Activated CD8-positive, alpha-beta T cell treated with anti-CD3 and anti-CD28 coated beads, Interleukin-2, amount 10 ng/mL, durations not matched to agents 7 days and 5 days (primary cell): ENCODE data around the gene SMOC2. TPM values are rescaled to one million over a fixed set of nuclear protein-coding genes. Genes with fewer than 3 reads are reported as not detected.
"Not testable (repeated sequence)": the region's sequence is repeated elsewhere in the genome, so short reads cannot be mapped to it uniquely, and the experiment has no call there.

Experiments
- ATAC-seq: fragments of 150-1000 bp; cut with Tn5 transposase; one replicate; pipeline ENCODE4 v1.10.0; 2021; ENCODE audit warnings: moderate library complexity
- CTCF ChIA-PET: fragments of 350-600 bp; sonication (Branson Sonifier 250); formaldehyde crosslinking; loops from one replicate; lab custom pipeline; 2021; ENCODE audit warnings: antibody characterized with exemption; lab: Charles Lee
- POLR2A ChIA-PET: fragments of 350-600 bp; sonication (Branson Sonifier 250); formaldehyde crosslinking; loops from one replicate; lab custom pipeline; 2021; ENCODE audit warnings: antibody characterized with exemption; lab: Charles Lee
- DNase-seq: peaks from one replicate; pipeline ENCODE4 v3.0.0-alpha.2; 2020
- H3K27ac Mint-ChIP-seq: one replicate; pipeline ENCODE4 v1.8.0; 2021; ENCODE audit warnings: mild to moderate bottlenecking, mixed read lengths
- H3K27me3 Mint-ChIP-seq: one replicate; pipeline ENCODE4 v1.8.0; 2021; ENCODE audit warnings: low read depth, mixed read lengths
- H3K36me3 Mint-ChIP-seq: one replicate; pipeline ENCODE4 v1.8.0; 2021; ENCODE audit warnings: low read depth, mixed read lengths
- H3K4me1 Mint-ChIP-seq: one replicate; pipeline ENCODE4 v1.8.0; 2021; ENCODE audit warnings: low read depth, mixed read lengths
- H3K4me3 Mint-ChIP-seq: one replicate; pipeline ENCODE4 v1.8.0; 2021; ENCODE audit warnings: mild to moderate bottlenecking, mixed read lengths
- H3K9me3 Mint-ChIP-seq: one replicate; pipeline ENCODE4 v1.8.0; 2022; ENCODE audit warnings: mixed read lengths; ENCODE audit not compliant: insufficient read depth
- total RNA-seq, 2 experiments: library from RNA; stranded (reverse); gene quantifications; one replicate each; pipeline ENCODE4 v1.2.3, GENCODE V29; 2021

SMOC2 gene
- total RNA-seq, 2 experiments from 2014 or later: not detected

DNA sequence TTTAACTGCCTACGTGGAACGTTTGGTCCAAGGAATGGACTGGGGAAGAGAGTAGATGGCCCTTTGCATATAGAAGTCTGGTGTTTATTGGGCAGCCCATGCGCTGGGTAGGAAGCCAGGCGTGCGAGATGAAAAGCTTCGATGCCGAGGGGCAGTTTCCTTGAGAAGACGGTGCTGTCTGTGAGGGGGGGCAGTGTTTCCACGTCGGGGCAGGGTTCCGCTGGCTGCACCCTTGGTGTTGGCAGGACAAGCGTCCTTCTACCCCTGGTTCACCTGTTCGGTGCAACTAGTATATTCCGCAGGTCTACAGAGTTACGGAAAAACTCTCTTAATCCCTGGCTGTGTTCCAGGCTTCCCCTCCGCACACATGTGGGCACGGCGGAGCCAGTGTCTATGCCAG, 88.2 kb downstream of the SMOC2 start:
- Mint-ChIP-seq H3K27me3 (no peaks in the 10 kb centered on the region), H3K36me3 (no peaks in the 10 kb centered on the region), H3K4me1 (no peaks in the 10 kb centered on the region)

DNA sequence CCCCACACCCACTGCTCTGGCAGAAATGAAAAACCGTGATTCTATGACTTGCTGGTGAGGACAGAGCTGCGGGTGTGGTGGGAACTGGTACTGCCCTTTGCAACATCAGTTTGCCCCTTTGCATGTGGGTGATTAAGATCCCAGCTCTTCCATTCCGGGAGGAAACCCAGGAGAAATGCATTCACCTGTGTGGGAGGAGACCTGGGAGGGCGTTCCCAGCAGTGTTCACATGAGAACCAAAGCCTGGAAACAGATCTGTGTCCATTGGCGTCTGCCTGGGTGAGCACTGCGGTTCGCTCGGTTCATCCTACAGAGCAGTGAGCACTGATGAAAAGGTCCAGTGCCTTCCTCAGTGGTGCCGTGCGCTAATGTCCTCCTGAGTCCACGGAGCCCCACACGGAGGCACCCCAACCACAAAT, 89.7 kb downstream of the SMOC2 start:
- no peak for DNase-seq
- Mint-ChIP-seq H3K4me1 (no peaks in the 10 kb centered on the region), H3K4me3 (no peak overlapping the region), H3K9me3 (no peaks in the 10 kb centered on the region), H3K27me3 (no peaks in the 10 kb centered on the region), H3K36me3 (no peaks in the 10 kb centered on the region), H3K27ac (no peak overlapping the region)
- ChIA-PET CTCF (no interaction called here), POLR2A (no interaction called here)
- ATAC-seq: no peak

More for the DNA sequence above, 88.2 kb downstream of the SMOC2 start:
- H3K27ac Mint-ChIP-seq: no peak overlapping the region
- POLR2A ChIA-PET: no interaction called here
- no peak overlapping the region for H3K4me3 Mint-ChIP-seq
- no peaks in the 10 kb centered on the region for H3K9me3 Mint-ChIP-seq
- no peak for DNase-seq
- ATAC-seq: no peak
- CTCF ChIA-PET: no interaction called here

DNA sequence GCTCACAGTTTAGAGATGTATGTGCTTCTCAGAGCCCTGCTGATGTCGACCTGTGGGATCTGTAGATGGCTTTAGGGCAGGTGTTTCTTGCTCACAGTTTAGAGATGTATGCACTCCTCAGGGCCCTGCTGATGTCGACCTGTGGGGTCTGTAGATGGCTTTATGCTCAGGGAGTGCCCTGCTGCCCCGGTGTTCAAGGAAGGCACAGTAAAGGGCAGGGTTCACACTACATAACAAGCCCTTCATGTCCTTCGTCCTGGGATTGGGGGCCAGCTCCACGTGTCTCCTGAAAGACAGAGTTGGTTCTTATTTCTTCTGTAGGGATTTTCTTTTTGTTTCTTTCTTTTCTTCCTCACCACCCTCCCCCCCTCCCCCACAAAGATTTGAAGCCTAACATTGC, 91.1 kb downstream of the SMOC2 start:
- ChIA-PET CTCF (no interaction called here), POLR2A (no interaction called here)
- Mint-ChIP-seq H3K27me3 (no peaks in the 10 kb centered on the region), H3K27ac (no peak overlapping the region), H3K4me1 (no peaks in the 10 kb centered on the region), H3K9me3 (no peaks in the 10 kb centered on the region), H3K4me3 (no peak overlapping the region), H3K36me3 (no peaks in the 10 kb centered on the region)
- ATAC-seq (no peak), DNase-seq (no peak)

DNA sequence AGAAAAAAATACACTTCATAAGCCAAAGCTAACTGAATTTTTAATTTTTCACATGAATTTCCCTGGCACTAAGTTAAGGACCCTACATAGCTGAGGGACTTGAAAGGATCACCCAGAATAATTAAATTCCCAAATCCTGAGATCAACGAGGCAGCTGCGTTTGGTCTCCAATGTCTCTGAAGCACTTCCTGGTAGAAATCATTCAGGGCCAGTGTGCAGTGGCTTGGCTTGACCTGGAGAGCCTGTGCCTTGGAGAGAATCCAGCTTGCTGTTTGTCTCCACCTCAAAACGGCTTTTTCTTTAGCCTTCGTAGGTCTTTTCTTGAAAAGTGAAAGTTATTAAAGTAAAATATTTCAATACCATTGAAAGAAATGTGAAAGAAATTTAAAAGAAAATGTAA, 92.4 kb downstream of the SMOC2 start:
- POLR2A ChIA-PET: no interaction called here
- H3K27me3 Mint-ChIP-seq: no peaks in the 10 kb centered on the region

DNA sequence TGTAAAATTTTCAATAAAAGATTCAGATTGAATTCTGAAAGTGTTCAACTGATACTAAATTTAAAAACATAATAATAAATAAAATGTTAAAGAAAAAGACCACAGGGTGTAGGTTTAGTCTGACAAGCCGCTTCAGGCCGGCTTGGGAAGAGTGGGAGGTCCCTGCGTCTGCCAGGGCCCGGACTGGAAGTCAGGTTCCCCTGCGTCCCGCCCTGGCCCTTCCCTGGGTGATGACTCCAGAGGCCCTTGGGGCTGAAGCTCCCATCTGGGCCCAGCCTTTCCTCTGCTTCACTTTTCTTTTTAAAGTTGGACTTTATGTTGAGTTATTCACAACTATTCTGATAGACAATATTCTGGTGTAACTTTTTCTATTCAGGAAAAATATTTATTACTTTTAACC, 93.3 kb downstream of the SMOC2 start:
- H3K4me1 Mint-ChIP-seq: no peaks in the 10 kb centered on the region
- CTCF ChIA-PET: no interaction called here
- H3K27ac Mint-ChIP-seq: no peak overlapping the region
- DNase-seq (no peak), ATAC-seq (no peak)
- H3K36me3 Mint-ChIP-seq: no peaks in the 10 kb centered on the region
- no peaks in the 10 kb centered on the region for H3K27me3 Mint-ChIP-seq
- POLR2A ChIA-PET: no interaction called here
- H3K9me3 Mint-ChIP-seq: no peaks in the 10 kb centered on the region
- H3K4me3 Mint-ChIP-seq: no peak overlapping the region

More for the DNA sequence above, 92.4 kb downstream of the SMOC2 start:
- no peak for ATAC-seq
- no peak for DNase-seq
- Mint-ChIP-seq H3K36me3 (no peaks in the 10 kb centered on the region), H3K27ac (no peak overlapping the region), H3K4me1 (no peaks in the 10 kb centered on the region), H3K9me3 (no peaks in the 10 kb centered on the region), H3K4me3 (no peak overlapping the region)
- CTCF ChIA-PET: no interaction called here

DNA sequence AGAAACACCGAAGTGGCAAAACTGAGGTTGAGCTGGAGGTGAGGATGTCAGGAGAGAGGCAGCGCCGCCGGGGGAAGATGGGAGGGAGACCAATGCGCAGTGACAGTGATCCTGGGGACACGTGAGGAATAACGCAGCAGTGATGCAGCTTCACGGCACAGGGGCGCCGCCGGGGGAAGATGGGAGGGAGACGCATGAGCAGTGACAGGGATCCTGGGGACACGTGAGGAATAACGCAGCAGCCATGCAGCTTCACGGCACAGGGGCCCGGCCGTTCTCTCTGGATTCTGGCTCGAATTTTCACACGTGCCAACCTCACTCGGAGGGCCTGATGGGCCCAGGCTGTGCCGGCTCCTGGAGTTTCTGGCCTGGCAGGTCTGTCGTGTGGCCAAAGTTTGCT, 94.7 kb downstream of the SMOC2 start:
- no peaks in the 10 kb centered on the region for H3K4me1 Mint-ChIP-seq
- H3K9me3 Mint-ChIP-seq: no peaks in the 10 kb centered on the region
- H3K4me3 Mint-ChIP-seq: no peak overlapping the region
- no peak overlapping the region for H3K27ac Mint-ChIP-seq
- POLR2A ChIA-PET: no interaction called here
- ATAC-seq (no peak), DNase-seq (no peak)
- no peaks in the 10 kb centered on the region for H3K36me3 Mint-ChIP-seq
- CTCF ChIA-PET: no interaction called here
- no peaks in the 10 kb centered on the region for H3K27me3 Mint-ChIP-seq

DNA sequence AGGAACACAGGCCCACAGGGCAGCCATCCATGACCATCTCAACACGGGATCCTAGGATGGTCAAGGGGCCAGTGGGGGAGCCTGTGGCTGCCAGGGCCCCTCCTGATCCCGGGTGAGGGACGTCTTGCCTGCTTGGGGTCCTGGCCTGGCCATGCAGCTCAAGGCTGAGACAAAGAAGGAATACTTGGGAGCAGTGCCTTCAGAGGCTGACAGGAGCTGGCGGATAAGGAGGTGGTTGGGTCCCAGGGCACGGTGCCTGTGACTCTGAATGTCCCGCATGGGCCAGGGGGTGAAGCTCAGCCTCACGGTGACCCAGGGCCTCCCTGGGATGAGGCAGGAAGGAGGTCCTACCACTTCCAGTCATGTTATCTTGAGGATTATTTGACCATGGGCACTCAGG, 95.2 kb downstream of the SMOC2 start:
- no peaks in the 10 kb centered on the region for H3K36me3 Mint-ChIP-seq
- H3K4me3 Mint-ChIP-seq: no peak overlapping the region
- no peak for ATAC-seq
- H3K9me3 Mint-ChIP-seq: no peaks in the 10 kb centered on the region
- ChIA-PET POLR2A (no interaction called here), CTCF (interaction anchor here (0.6 kb wide), 1 partner anchor 1271 kb away, joined by 3 read pairs; no protein-coding TSS in a partner anchor)
- H3K27ac Mint-ChIP-seq: no peak overlapping the region
- DNase-seq: no peak
- H3K4me1 Mint-ChIP-seq: no peaks in the 10 kb centered on the region
- no peaks in the 10 kb centered on the region for H3K27me3 Mint-ChIP-seq

DNA sequence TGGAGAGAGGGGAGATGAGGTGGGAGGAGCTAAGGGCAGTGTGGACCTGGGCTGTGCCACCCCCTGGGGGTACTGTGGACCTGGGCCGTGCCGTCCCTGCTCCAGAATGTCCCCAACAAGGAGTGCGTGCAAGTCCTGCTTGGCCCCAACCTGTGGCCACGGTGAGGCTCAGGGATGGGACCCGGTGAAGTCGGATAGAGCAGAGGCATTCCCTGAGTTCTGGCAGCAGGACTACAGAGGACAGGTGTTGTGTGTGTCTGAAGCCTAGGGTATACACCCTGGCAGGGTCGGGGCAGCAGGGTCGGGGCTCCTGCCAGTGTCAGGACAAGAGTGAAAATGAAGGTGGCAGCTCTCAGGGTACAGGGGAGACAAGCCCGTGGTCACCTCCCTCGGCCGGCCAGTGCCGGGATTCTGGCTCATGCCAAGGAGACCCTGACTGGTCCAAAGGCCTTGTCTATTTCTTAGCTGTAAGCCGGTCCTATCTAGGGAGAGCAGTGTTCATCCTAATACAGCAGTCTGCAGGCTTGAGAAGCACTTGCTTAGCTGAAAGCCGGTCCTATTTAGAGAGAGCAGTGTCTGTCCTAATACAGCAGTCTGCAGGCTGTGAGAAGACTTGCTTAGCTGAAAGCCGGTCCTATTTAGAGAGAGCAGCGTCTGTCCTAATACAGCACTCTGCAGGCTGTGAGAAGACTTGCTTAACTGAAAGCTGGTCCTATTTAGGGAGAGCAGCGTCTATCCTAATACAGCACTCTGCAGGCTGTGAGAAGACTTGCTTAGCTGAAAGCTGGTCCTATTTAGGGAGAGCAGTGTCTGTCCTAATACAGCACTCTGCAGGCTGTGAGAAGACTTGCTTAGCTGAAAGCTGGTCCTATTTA, 95.9 kb downstream of the SMOC2 start:
- H3K36me3 Mint-ChIP-seq: no peaks in the 10 kb centered on the region
- no peaks in the 10 kb centered on the region for H3K9me3 Mint-ChIP-seq
- H3K27me3 Mint-ChIP-seq: no peaks in the 10 kb centered on the region
- DNase-seq (no peak), ATAC-seq (no peak)
- ChIA-PET POLR2A (no interaction called here), CTCF (interaction anchor here (0.6 kb wide), 1 partner anchor 1272 kb away, joined by 3 read pairs; no protein-coding TSS in a partner anchor)
- no peak overlapping the region for H3K4me3 Mint-ChIP-seq
- H3K4me1 Mint-ChIP-seq: no peaks in the 10 kb centered on the region
- H3K27ac Mint-ChIP-seq: no peak overlapping the region

DNA sequence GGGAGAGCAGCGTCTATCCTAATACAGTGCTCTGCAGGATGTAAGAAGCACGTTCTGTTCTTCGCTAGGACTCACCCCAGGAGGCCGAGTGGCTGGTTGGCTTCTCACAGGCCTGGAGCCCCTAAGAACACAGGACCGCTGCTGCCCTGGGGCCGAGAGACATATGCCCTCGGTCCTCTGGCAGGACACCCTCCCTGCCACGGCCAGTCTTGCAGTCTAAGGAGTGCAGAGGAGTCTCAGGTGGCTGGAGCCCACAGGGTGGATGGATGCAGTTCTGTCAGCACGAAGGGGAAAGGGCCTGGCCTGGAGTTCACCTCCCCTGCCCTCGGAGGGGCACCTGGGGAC, 96.5 kb downstream of the SMOC2 start:
- Mint-ChIP-seq H3K27ac (no peak overlapping the region), H3K36me3 (no peaks in the 10 kb centered on the region), H3K9me3 (no peaks in the 10 kb centered on the region), H3K27me3 (no peaks in the 10 kb centered on the region), H3K4me3 (no peak overlapping the region), H3K4me1 (no peaks in the 10 kb centered on the region)
- ChIA-PET POLR2A (no interaction called here), CTCF (no interaction called here)
- ATAC-seq (no peak), DNase-seq (no peak)

DNA sequence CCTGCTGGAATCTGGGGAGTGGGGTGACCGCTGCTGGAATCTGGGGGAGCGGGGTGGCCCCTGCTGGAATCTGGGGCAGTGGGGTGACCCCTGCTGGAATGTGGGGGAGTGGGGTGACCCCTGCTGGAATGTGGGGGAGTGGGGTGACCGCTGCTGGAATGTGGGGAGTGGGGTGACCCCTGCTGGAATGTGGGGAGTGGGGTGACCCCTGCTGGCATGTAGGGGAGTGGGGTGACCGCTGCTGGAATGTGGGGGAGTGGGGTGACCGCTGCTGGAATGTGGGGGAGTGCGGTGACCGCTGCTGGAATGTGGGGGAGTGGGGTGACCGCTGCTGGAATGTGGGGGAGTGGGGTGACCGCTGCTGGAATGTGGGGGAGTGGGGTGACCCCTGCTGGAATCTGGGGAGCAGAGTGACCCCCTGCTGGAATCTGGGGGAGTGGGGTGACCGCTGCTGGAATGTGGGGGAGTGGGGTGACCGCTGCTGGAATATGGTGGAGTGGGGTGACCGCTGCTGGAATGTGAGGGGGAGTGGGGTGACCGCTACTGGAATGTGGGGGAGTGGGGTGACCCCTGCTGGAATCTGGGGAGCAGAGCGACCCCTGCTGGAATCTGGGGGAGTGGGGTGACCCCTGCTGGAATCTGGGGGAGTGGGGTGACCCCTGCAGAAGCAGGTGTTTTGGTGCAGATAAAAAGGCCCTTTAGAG, 97.4 kb downstream of the SMOC2 start:
- DNase-seq, H3K27ac Mint-ChIP-seq, H3K36me3 Mint-ChIP-seq, H3K4me1 Mint-ChIP-seq, H3K9me3 Mint-ChIP-seq, POLR2A ChIA-PET, H3K4me3 Mint-ChIP-seq, CTCF ChIA-PET, ATAC-seq, H3K27me3 Mint-ChIP-seq: not testable (repeated sequence)

DNA sequence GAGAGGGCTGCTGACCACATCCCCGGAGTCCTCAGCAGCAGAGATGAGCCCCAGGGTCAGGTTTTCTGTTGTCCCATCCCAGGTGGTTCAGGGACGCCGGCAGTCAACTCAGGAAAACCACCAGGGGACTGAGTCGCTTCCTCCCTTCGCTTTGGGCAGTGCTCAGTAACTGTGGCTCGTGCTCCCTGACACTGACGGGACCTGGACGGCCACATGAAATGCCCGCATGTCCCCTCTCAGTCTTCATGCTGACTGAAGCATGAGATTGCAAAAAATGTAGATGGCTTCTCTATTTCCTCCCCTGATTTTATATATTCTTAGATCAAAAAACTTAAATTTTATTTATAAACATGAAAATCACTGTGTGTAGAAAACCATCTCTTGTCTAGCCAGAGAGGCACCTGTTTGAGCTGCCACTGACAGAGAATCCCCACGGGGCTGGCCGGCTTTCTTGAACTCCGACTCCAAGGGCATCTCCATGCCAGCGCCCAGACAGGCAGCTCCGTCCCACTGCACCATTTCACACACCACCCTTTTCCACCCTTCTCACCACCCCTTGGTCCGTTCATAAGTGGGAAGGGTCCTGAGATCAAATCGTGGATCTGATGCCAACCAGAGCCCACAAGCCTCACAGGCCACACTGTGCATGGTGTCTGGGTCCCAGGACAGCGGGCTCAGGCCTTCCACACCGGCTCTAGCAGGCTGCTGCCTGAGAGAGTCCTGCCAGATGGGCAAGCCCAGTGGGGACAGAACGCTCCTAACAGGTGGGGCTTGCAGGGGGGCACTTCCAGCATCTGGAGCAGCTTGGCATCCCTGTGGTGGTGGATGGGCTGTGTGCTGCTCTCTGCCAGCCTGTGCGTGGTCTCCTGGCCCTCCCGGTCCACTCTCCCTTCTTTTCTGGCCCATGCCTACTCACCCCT, 98.2 kb downstream of the SMOC2 start:
- POLR2A ChIA-PET: no interaction called here
- H3K27ac Mint-ChIP-seq: no peak overlapping the region

More for the DNA sequence above, 98.2 kb downstream of the SMOC2 start:
- no peaks in the 10 kb centered on the region for H3K9me3 Mint-ChIP-seq
- H3K27me3 Mint-ChIP-seq: no peaks in the 10 kb centered on the region
- ATAC-seq (no peak), DNase-seq (no peak)
- H3K4me1 Mint-ChIP-seq: no peaks in the 10 kb centered on the region
- CTCF ChIA-PET: no interaction called here
- no peak overlapping the region for H3K4me3 Mint-ChIP-seq
- H3K36me3 Mint-ChIP-seq: no peaks in the 10 kb centered on the region
